Measurements from ENCODE around the gene GADD45B.
"Not testable (repeated sequence)": the region's sequence is repeated elsewhere in the genome, so short reads cannot be mapped to it uniquely, and the experiment has no call there.

GADD45B gene

DNA sequence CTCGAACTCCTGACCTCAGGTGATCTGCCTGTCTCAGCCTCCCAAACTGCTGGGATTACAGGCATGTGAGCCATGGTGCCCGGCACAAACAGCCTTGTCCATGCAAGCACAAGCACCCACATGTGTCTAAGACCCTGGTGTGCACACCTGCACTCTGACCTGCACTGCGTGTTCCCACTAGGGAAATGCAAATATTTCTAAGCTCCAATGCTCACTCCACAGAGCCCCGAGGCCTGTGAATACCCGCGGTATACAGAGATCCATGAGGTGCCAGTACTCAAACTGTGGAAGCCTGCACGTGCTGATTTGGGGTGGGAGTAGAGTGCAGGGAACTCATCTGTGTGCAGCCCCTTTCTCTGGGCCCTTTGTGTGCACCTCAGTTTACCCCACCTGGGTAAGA lies 14.7 kb downstream of the GADD45B start:
- no peak for DNase-seq

DNA sequence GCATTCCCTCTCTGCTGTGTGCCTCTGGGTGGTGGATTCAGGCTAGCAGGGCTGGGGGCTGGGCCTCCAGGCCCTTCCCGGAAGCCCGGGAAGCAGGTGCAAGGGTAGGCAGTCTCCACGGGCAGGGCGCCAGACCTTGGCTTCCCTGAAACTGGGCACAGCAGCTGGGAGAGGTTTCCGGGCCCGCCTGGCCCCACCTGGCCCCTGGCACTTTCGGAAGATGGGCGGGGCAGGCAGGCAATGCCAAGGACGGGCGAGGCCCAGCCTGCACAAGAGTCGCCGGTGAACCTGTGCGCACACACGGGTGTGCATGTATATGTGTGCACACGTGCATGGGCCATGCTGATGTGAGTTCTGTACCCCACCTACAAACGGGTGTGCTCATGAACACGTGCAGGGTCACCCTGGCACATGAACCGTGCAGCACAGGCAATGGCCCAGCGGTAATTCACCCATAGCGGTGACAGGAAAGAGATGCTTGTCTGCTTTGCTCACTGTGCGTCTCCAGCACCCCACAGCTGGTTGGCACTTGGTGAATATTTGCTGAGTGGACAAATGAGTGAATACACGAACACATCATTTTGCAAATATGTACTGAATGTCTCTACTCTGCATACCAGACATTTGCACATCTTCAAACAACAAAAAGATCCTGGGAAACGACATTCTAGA lies 15.3 kb downstream of the GADD45B start:
- DNase-seq, result no peak

DNA sequence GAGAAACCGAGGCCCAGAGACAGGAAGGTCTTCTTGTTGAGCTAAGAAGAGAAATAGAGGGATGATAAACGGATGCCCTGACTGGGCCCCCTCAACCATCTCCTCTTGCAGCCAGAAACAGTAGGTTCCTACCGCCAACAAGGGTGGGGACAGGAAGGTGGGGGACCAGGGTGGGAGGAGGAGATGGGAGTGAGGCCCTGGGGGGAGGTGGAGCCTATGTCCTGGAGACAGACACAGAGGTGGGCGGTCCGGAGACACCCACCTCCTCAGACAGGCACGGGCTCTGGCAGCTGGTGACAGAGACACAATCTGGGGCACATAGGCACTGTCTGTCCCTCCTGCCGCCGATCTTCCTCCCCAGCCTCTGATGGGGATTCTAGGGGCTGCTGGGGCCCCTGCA lies 16.9 kb downstream of the GADD45B start:
- DNase-seq, result no peak

DNA sequence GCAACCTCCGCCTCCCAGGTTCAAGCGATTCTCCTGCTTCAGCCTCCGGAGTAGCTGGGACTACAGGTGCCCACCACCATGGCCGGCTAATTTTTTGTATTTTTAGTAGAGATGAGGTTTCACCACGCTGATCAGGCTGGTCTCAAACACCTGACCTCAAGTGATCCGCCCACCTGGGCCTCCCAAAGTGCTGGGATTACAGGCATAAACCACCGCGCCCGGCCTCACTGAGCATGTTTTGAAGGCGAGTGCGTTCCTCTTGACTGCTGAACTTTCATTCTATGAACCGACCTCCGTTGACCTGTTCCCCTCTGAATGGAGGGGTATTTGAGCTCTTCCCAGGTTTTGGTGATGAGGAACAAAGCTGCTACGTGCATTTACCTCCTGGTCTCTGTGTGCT lies 17.5 kb downstream of the GADD45B start:
- DNase-seq, result not testable (repeated sequence)

DNA sequence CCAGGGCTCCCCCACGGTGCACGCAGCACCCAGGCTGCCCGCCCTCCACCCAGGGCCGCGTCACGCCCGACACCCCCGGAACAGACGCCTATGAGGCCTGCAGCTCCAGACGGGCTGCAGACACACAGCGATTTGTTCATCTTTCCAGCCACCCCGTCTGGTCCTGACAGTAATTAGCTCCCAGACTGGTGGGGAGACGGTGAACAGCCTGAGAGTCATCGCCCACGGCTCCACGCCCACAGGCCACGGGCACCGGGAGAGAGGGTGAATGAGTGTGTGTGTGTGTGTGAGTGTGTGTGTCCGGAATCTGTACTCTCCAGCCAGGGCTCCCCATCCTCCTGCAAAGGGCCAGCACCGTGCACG lies 18.1 kb downstream of the GADD45B start:
- no peak for DNase-seq

DNA sequence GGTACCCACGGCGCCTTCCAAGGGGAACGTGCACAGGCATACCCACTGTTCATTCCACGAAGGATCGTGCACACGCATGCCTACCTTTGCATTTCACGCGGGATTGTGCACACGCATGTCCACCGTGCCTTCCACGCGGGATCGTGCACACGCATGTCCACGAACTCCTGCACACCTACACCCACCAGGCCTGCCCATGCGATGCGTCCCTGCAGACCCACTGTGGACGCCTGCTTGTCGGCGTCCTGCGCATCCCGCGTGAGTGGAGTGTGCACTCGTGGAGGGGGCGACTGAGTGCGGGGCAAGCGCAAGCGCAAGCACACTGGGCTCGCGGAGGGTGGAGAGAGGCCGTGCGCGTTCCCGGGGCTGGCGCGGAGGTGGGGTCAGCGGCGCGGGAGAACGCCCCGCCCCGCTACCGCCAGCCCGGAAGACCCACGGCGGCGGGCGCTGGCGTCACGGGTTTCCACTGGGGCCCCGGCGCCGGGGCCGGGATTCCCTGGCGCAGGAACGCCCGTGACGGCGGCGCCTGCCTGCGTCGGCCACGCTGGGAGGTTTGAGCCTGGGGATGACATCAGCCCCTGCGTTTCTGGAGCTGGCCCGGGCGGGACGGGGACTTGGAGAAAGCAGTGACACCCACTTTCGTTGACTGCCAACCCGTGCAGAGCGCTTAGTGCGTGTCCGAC lies 18.7 kb downstream of the GADD45B start:
- peak; percentile 78 for DNase-seq

DNA sequence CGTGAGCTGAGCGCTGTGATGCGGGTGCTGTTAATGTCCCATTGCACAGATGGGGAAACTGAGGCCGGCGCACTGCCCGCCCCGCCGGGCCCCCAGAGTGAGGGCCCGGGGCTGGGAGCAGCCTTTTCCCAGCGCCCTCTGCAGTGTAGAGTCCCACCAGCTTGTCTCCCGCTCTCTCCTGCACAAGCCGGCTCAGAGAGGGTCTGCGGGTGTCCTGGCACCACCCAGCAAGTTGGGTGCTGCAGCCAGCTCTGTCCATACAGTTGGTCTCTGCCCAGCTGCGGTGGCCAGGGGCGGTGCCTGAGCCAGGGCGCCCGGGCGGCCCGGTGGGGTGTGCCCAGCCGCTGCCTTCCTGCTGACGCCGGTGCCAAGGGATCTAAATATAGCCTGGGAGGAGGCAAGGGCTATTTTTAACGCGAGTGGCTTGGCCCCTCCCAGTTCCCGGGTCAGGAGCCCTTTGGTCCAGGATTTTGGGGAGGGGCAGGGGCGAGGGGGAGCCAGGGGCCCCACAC lies 19.3 kb downstream of the GADD45B start:
- DNase-seq, result peak; percentile 65

DNA sequence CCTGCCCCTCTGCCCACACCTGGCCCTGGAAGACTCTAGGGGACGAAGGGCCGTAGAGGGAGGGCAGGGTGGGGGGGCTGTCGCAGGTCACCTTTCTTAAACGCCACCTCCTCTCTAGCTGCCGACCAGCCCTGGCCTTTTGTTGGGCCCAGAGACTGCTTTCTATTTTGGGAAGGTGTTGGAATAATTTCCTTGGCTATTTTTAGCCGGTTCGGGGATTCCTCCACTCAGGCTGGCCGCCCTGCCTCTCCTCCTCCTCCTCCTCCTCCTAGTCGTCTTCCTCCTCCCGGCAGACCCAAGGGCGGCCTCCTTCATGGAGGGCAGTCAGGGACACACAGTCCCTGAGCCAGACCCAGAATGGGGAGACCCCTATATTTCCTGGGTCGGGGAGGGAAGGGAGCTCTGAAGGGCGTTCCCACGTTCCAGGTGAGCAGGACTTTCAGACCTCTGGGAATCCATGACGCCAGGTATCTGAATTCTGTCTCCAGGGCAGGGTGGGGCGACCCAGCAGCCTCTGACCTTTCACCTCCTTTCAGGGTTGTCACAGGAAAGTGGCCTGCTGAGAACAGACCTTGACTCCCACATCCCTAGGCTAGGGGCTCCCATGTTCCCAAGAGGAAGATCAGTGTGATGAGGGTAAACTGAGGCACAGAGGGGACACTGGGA lies 19.9 kb downstream of the GADD45B start:
- DNase-seq, result no peak

DNA sequence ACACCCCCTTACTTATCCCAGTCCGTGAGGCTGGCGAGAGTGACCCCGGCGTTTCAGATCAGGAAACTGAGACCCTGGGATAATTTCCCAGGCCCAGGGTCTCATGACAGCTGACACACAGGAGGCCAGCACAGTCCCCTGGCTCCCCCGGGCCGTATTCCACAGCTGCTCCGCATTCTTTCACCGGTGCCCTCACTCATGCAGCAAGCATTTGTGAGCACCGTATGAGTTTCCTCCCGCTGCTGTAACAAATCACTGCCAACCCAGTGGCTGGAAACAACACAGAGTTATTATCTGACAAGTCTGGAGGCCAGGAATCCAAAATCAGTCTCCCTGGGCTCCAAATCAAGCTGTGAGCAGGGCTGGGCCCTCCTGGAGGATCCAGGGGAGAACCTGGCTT lies 21.3 kb downstream of the GADD45B start:
- DNase-seq, result no peak

DNA sequence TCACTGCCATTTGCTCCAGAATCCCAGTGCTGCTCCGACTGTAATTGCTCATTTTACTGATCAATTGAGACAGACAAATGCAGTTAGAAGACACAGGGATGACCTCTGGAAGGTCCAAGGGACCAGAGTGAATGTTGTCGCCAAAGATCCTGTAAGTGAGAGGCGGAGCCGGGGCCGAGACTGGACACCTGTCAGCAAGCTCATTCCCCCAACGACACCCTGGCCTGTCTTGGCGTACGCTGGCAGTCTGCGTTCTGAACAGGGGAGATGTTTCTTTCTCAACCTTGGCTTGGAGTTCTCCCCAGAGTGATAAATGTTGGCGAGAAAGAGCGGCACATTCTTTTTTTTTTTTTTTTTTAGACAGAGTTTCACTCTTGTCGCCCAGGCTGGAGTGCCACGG lies 24.2 kb downstream of the GADD45B start:
- DNase-seq, result no peak

DNA sequence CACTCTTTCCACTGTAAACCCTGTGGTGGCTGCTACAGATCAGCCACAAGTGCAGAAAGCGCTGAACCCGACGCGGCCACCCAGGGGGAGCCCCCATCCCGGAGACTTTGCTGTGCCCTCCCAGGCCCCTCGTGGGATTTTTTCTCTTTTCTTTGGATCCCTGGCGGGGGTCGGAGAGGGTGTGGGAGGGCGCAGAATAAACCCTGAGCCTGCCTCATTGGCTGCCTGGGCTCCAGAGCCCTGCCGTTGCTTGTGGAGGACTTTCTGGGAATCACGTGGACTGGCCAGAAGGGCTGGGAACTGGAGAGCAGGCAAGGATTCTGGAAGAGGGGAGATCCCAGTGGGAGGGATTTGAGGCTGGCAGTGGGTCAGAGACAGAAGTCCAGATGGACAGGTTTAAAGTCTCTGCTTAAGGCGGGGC lies 24.9 kb downstream of the GADD45B start:
- DNase-seq, result no peak

DNA sequence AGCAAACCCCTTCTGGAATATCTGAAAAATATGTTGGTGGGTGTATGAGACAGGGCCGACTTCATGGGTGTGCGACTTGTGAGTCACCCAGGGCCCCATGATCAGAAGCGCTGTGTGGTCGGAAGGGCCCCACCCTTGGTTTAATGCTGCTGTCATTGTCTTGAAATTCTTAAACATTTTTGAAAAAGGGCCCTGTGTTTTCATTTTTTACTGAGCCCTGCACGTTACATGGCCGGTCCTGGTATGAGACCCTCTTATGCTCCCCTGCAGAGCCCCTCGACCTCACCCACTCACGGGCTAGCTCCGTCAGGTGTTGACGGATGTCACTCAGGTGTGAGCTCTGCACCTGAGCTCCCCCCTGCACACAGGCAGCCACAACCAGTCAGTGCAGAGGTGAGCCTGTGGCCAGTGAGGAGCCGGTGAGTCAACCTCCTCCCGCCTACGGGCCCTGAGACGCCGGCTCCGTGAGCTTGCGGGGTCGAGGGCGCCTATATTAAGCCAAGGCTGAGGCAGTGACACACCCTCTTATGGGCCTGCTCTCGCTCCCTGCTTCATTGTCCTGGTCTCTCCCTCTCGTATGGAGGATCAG lies 27.7 kb downstream of the GADD45B start:
- DNase-seq, result peak; percentile 87

DNA sequence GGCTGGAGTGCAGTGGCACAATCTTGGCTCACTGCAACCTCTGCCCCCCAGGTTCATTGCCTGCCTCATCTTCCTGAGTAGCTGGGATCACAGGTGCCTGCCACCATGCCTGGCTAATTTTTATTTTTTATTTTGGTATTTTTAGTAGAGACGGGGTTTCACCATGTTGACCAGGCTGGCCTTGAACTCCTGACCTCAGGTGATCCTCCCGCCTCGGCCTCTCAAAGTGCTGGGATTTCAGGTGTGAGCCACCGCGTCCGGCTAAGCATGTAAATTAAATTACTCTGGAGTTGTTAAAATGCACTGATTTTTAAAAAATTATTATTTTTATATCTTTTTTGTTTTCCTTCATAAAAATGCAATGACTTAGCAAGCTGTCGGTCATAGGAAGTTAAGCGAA lies 30.7 kb downstream of the GADD45B start:
- not testable (repeated sequence) for DNase-seq

DNA sequence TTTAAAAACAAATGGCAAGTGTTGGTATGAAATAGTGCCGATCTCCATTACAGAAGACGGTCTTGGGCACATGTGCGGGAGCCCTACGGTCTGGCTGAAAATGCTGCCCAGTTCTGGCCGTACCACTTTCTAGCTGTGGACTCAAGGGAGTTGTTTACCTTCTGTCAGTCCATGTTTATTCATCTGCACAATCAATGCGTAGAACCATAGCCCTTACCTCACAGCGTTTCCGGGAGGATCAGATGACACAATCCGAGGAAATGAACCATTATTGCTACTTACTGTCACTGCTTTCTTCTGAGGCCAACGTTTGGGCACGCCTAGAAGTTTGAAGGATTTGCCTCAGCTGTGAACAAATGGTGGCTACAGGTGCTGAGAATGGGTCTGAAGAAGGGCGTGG lies 31.2 kb downstream of the GADD45B start:
- DNase-seq, result no peak

DNA sequence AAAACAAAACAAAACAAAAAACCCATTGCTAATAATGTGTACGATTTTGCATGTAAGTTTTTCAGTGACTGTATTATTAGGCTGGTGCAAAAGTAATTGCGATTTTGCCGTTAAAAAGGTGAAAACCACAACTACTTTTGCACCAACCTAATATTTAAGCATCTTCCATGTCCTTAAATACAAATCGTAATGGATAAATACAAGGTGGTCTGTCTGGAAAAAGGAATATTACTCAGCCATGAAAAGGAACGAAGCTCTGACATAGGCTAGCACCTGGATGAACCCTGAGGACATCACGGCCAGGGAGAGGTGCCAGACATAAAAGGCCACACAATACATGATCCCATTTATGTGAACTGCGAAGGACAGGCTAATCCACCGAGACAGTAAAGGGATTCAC lies 33.2 kb downstream of the GADD45B start:
- no peak for DNase-seq

DNA sequence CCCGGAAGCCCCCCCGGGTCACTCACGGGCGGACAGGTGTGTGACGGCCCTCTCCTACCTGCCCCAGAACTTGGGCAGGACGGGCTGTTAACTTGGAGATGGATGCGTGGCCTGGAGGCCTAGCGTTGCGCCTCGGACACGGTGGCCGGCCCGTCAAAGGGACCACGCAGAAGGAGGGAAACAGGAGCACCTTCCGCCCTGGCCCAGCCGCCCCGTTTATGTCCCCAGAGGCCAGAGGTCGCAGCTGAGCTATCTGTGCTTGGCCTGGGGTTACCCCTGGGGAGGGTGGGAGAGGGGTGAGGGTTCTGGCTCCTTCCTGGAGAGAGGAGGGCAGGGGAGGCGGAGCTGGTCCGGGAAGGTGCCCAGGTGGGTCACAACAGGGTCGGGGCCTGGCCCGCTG lies 35.6 kb downstream of the GADD45B start:
- no peak for DNase-seq

DNA sequence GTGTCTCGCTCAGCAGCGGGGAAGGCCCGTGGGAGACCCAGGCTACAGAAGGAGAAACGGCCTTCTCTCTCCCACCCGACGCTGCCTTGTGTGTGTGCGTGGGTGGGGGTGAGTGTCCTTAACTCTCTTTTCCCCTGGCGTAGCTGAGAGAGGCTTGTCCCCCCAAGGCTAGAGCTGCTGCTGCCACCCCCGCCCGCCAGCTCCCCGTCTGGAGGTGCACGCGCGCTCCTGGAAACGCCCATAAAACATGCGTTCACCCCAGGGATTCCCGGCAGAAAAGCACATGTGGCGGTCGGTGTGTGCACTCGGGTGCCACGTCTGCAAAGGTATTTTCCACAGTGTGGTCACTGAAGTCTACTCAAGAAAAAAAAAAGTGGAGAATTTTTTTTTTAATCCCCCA lies 36.1 kb downstream of the GADD45B start:
- no peak for DNase-seq

DNA sequence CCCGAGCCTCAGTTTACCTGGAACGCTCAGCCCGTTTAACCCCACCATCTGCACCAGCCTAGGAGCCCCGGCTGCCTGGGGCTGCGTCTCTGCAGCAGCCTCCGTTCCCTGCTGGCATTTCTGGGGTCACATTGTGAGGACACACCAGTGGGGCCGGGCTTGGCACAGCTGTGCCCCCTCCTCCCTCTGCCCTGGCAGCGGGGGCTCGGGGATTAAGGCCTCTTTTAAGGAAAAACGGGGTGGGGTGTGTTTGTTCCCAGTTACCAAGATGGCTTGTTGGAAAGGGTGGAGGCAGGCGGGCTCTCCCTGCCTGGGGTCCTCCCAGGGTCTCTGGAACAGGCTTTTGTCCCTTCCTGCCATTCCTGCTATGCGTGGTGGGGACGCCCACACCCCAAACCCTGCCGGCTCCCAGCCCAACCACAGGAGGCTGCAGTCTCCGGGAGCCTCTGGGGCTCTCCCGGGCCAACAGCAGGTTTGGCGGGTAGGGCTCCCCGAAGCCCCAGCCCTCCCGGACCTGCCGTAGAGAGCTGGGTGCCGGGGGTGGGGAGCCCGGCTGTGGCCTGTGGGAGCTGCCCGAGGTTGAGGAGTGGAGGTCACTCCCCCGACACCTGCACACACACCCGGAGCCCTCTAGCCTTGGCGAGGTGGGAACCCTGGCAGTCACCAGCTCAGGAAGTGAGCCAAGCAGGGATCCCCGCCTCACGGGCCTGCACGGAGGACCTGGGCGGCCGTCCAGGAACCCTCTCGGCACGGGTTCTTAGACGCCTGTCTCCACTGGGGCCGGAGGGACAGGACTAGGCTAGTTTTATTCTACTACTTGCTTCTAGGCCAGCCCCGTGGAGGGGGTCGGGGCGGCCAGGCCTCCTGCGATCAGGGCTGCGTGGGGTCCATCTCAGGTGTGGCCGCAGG lies 36.9 kb downstream of the GADD45B start:
- no peak for DNase-seq

DNA sequence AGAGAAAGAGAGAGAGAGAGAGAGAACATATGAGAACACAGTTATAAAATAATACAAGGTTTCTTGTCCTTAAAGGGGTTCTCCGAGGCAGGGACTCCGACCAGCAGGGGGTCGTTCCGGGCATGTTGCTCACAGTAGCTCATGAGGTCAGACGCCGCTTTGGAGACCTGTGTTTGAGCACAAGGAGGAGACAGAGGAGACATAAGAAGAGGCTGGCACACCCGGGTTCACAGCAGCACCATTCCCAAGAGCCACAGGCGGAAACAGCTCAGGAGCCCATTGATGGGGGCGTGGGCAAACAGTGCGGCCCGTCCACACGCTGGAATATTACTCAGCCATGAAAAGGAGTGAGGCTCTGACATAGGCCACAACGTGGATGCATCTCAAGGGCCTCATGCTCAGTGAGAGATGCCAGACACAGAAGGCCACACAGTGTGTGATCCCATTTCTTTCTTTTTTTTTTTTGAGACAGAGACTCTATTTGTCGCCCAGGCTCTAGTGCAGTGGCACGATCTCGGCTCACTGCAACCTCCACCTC lies 39.1 kb downstream of the GADD45B start:
- DNase-seq, result no peak

DNA sequence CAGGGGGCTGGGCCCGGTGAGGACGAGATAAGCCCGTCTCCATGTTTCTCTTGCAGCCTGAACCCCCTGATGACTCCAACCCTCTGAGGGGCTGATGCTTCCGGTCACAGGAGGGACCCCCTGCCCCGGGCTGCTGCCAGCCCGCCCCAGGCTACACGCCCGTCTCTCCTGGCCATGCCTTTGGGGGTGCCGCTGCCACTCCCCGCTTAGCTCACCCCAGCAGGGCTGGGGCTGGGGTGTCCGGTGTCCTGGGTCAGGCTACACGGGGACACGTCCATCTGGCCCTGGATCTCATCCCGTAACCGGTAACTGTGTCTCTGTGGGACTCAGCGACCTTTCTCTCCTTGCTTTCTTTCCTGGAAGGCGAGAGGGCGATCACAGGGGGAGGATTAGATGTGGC lies 40.8 kb downstream of the GADD45B start:
- no peak for DNase-seq

DNA sequence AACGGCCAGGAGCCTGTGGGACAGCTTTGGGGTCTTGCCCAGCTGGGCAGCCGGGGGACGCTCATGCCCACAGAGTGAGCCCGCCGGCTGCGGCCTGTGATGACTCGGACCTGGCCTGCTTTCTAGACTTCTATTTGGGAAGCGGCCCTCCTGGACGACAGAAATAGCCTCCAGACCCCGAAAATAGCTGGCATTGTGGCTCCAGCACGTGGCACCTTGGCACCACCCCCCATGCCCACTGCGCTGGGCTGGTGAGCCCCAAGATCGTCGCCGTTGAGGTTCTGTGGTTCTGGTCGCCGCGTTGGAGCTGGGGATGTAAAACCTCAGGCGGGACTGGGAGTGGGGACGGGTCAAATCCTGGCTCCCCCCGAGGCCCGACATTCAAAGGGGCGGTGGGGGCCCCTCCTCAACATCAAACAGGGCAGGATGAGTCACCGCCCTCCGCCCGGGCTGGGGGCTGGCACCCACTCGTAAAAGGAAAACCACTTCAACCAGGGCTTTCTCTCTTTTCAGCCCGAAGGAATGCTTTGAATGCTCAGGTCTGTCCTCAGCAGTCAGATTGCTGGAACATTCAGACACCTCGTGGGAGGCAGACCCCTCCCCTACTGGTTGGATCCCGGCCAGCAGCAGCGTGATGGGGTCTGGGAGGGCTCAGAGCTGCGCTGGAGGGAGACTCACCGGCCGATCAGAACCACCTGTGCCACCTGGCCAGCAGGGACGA lies 42.1 kb downstream of the GADD45B start:
- peak; percentile 64 for DNase-seq

DNA sequence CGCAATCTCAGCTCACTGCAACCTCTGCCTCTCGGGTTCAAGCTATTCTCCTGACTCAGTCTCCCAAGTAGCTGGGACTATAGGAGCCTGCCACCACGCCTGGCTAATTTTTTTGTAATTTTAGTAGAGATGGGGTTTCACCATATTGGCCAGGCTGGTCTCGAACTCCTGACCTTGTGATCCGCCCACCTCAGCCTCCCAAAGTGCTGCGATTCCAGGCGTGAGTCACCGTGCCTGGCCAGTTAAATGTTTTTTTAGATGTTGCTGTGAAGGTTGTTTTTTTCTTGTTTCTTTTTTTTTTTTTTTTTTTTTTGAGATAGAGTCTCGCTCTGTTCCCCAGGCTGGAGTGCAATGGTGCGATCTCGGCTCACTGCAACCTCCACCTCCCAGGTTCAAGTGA lies 42.9 kb downstream of the GADD45B start:
- not testable (repeated sequence) for DNase-seq
